Activated CD4-positive, alpha-beta T cell treated with anti-CD3 and anti-CD28 coated beads, Interleukin-2, amount 10 ng/mL, durations not matched to agents 7 days and 5 days (primary cell): ENCODE data around the gene PPP6R2. TPM values are rescaled to one million over a fixed set of nuclear protein-coding genes. Genes with fewer than 3 reads are reported as not detected.
A peak's percentile ranks its signal among the peaks of the same experiment; 100 is the strongest.
"Not testable (repeated sequence)": the region's sequence is repeated elsewhere in the genome, so short reads cannot be mapped to it uniquely, and the experiment has no call there.

Experiments used
- CTCF ChIA-PET: fragments of 350-600 bp; sonication (Branson Sonifier 250); formaldehyde crosslinking; loops from one replicate; lab custom pipeline; 2021; ENCODE audit warnings: antibody characterized with exemption; lab: Charles Lee
- POLR2A ChIA-PET: fragments of 350-600 bp; sonication (Branson Sonifier 250); formaldehyde crosslinking; loops from one replicate; lab custom pipeline; 2021; ENCODE audit warnings: antibody characterized with exemption; lab: Charles Lee
- DNase-seq: peaks from one replicate; pipeline ENCODE4 v3.0.0-alpha.2; 2020
- H3K27ac Mint-ChIP-seq: one replicate; pipeline ENCODE4 v1.8.0; 2021; ENCODE audit warnings: mild to moderate bottlenecking, moderate library complexity, mixed read lengths
- H3K27me3 Mint-ChIP-seq: one replicate; pipeline ENCODE4 v1.8.0; 2021; ENCODE audit warnings: mixed read lengths
- H3K36me3 Mint-ChIP-seq: one replicate; pipeline ENCODE4 v1.8.0; 2021; ENCODE audit warnings: low read depth, mixed read lengths
- H3K4me1 Mint-ChIP-seq: one replicate; pipeline ENCODE4 v1.8.0; 2021; ENCODE audit warnings: mixed read lengths
- H3K4me3 Mint-ChIP-seq: one replicate; pipeline ENCODE4 v1.8.0; 2021; ENCODE audit warnings: mild to moderate bottlenecking, moderate library complexity, mixed read lengths
- H3K9me3 Mint-ChIP-seq: one replicate; pipeline ENCODE4 v1.8.0; 2021; ENCODE audit warnings: mixed read lengths
- total RNA-seq, 2 experiments: library from RNA; stranded (reverse); gene quantifications; one replicate each; pipeline ENCODE4 v1.2.3, GENCODE V29; 2021

Gene PPP6R2
- total RNA-seq, 2 experiments from 2014 or later = 55.6 to 67.6 TPM

- Mint-ChIP-seq H3K36me3 (no peaks in the 10 kb centered on the region), H3K4me1 (peaks cover 13% of the 10 kb centered on the region), H3K27ac (peak overlapping the region; percentile 20), H3K9me3 (no peaks in the 10 kb centered on the region), H3K27me3 (peaks cover 17% of the 10 kb centered on the region), H3K4me3 (peak overlapping the region; percentile 68)
- DNase-seq = no peak
- CTCF ChIA-PET = interaction anchor here (0.5 to 8.6 kb wide), 8 partner anchors 9 to 74 kb away, joined by 3 to 54 read pairs (median 4); partner anchors contain the start of gene HDAC10
- POLR2A ChIA-PET = no interaction called here
Measured at GRCh38 chr22:50325444-50326224, 17.5 kb upstream of the PPP6R2 start.

GRCh38 chr22:50326225-50326955 lies 16.7 kb upstream of the PPP6R2 start:
- Mint-ChIP-seq H3K9me3 (no peaks in the 10 kb centered on the region), H3K27me3 (peaks cover 24% of the 10 kb centered on the region), H3K36me3 (no peaks in the 10 kb centered on the region), H3K4me3 (peak overlapping the region; percentile 68), H3K4me1 (peaks cover 13% of the 10 kb centered on the region), H3K27ac (peak overlapping the region; percentile 20)
- POLR2A ChIA-PET = interaction anchor here (0.6 kb wide), 1 partner anchor 12 kb away, joined by 3 read pairs; no protein-coding TSS in a partner anchor
- no peak for DNase-seq
- CTCF ChIA-PET = interaction anchor here (0.5 to 8.6 kb wide), 7 partner anchors 10 to 75 kb away, joined by 3 to 54 read pairs (median 4); partner anchors contain the start of gene HDAC10

GRCh38 chr22:50326956-50327710 lies 16.0 kb upstream of the PPP6R2 start, which contains the start of gene DENND6B:
Gene DENND6B (minus strand): TSS chr22:50327012. CDS start chr22:50326988, 24 bp downstream.
- peak; percentile 72 for DNase-seq
- peaks cover 13% of the 10 kb centered on the region for H3K4me1 Mint-ChIP-seq
- no peaks in the 10 kb centered on the region for H3K36me3 Mint-ChIP-seq
- H3K27ac Mint-ChIP-seq = peak within 1 kb of the TSS; percentile 88
- H3K27me3 Mint-ChIP-seq = peaks cover 24% of the 10 kb centered on the region
- no peaks in the 10 kb centered on the region for H3K9me3 Mint-ChIP-seq
- peak within 1 kb of the TSS; percentile 73 for H3K4me3 Mint-ChIP-seq
- ChIA-PET POLR2A (no interaction called here), CTCF (interaction anchor here (0.5 to 8.6 kb wide), 9 partner anchors 10 to 199 kb away, joined by 3 to 54 read pairs (median 4); partner anchors contain the start of genes PLXNB2 and SCO2)

- Mint-ChIP-seq H3K27me3 (peaks cover 24% of the 10 kb centered on the region), H3K4me1 (peaks cover 13% of the 10 kb centered on the region), H3K4me3 (peak overlapping the region; percentile 73), H3K36me3 (no peaks in the 10 kb centered on the region), H3K27ac (peak overlapping the region; percentile 88), H3K9me3 (no peaks in the 10 kb centered on the region)
- ChIA-PET POLR2A (no interaction called here), CTCF (interaction anchor here (0.5 to 8.6 kb wide), 8 partner anchors 12 to 198 kb away, joined by 3 to 54 read pairs (median 4); partner anchors contain the start of genes PLXNB2 and SCO2)
- DNase-seq = no peak
Measured at GRCh38 chr22:50327711-50328019, 15.5 kb upstream of the PPP6R2 start.

- Mint-ChIP-seq H3K27ac (no peak overlapping the region), H3K4me3 (no peak overlapping the region), H3K9me3 (no peaks in the 10 kb centered on the region), H3K27me3 (peaks cover 24% of the 10 kb centered on the region), H3K36me3 (no peaks in the 10 kb centered on the region), H3K4me1 (peaks cover 13% of the 10 kb centered on the region)
- no peak for DNase-seq
- ChIA-PET CTCF (interaction anchor here (0.7 to 8.6 kb wide), 5 partner anchors 11 to 53 kb away, joined by 3 to 54 read pairs (median 3); no protein-coding TSS in a partner anchor), POLR2A (no interaction called here)
Measured at GRCh38 chr22:50329236-50329635, 13.9 kb upstream of the PPP6R2 start.

- H3K27ac Mint-ChIP-seq, H3K9me3 Mint-ChIP-seq, POLR2A ChIA-PET, H3K4me1 Mint-ChIP-seq, H3K27me3 Mint-ChIP-seq, H3K4me3 Mint-ChIP-seq, DNase-seq, H3K36me3 Mint-ChIP-seq: not testable (repeated sequence)
- CTCF ChIA-PET = interaction anchor here (0.6 to 2.3 kb wide), 4 partner anchors 15 to 146 kb away, joined by 3 to 12 read pairs (median 3); no protein-coding TSS in a partner anchor
Measured at GRCh38 chr22:50334433-50334832, 8.7 kb upstream of the PPP6R2 start.

- Mint-ChIP-seq H3K27ac (no peak overlapping the region), H3K4me1 (peaks cover 9% of the 10 kb centered on the region), H3K9me3 (no peaks in the 10 kb centered on the region), H3K27me3 (no peaks in the 10 kb centered on the region), H3K36me3 (no peaks in the 10 kb centered on the region), H3K4me3 (no peak overlapping the region)
- no peak for DNase-seq
- ChIA-PET CTCF (no interaction called here), POLR2A (no interaction called here)
Measured at GRCh38 chr22:50337262-50338041, 5.7 kb upstream of the PPP6R2 start.

- Mint-ChIP-seq H3K4me3 (no peak overlapping the region), H3K27ac (no peak overlapping the region), H3K36me3 (no peaks in the 10 kb centered on the region), H3K27me3 (no peaks in the 10 kb centered on the region), H3K9me3 (no peaks in the 10 kb centered on the region), H3K4me1 (peaks cover 11% of the 10 kb centered on the region)
- DNase-seq = no peak
- CTCF ChIA-PET = no interaction called here
- POLR2A ChIA-PET = no interaction called here
Measured at GRCh38 chr22:50338042-50338573, 5.0 kb upstream of the PPP6R2 start.

GRCh38 chr22:50338860-50339462 lies 4.2 kb upstream of the PPP6R2 start:
- ChIA-PET POLR2A (no interaction called here), CTCF (no interaction called here)
- H3K27me3 Mint-ChIP-seq = no peaks in the 10 kb centered on the region
- peaks cover 11% of the 10 kb centered on the region for H3K4me1 Mint-ChIP-seq
- no peaks in the 10 kb centered on the region for H3K36me3 Mint-ChIP-seq
- no peak overlapping the region for H3K4me3 Mint-ChIP-seq
- H3K27ac Mint-ChIP-seq = no peak overlapping the region
- no peak for DNase-seq
- no peaks in the 10 kb centered on the region for H3K9me3 Mint-ChIP-seq

GRCh38 chr22:50339945-50340879 lies 2.9 kb upstream of the PPP6R2 start:
- Mint-ChIP-seq H3K9me3 (no peaks in the 10 kb centered on the region), H3K27me3 (no peaks in the 10 kb centered on the region), H3K27ac (no peak overlapping the region), H3K4me3 (no peak overlapping the region), H3K36me3 (no peaks in the 10 kb centered on the region), H3K4me1 (peaks cover 11% of the 10 kb centered on the region)
- ChIA-PET CTCF (interaction anchor here (0.6 to 2.6 kb wide), 8 partner anchors 11 to 269 kb away, joined by 3 to 17 read pairs (median 6); partner anchors contain the start of genes DENND6B, HDAC10 and SCO2), POLR2A (no interaction called here)
- no peak for DNase-seq
